Stimulated activated CD8-positive, alpha-beta memory T cell treated with anti-CD3 and anti-CD28 coated beads, Interleukin-12 subunit alpha, Interleukin-12 subunit beta, amount 100 ng/mL, for 24 hours (primary cell): ENCODE measurements around the gene ADIPOQ.
"Not testable (repeated sequence)": the region's sequence is repeated elsewhere in the genome, so short reads cannot be mapped to it uniquely, and the experiment has no call there.

Experiments used
- DNase-seq: peaks from one replicate; pipeline ENCODE4 v3.0.0-alpha.2; 2020; ENCODE audit errors: extremely low read depth

Gene ADIPOQ

DNA sequence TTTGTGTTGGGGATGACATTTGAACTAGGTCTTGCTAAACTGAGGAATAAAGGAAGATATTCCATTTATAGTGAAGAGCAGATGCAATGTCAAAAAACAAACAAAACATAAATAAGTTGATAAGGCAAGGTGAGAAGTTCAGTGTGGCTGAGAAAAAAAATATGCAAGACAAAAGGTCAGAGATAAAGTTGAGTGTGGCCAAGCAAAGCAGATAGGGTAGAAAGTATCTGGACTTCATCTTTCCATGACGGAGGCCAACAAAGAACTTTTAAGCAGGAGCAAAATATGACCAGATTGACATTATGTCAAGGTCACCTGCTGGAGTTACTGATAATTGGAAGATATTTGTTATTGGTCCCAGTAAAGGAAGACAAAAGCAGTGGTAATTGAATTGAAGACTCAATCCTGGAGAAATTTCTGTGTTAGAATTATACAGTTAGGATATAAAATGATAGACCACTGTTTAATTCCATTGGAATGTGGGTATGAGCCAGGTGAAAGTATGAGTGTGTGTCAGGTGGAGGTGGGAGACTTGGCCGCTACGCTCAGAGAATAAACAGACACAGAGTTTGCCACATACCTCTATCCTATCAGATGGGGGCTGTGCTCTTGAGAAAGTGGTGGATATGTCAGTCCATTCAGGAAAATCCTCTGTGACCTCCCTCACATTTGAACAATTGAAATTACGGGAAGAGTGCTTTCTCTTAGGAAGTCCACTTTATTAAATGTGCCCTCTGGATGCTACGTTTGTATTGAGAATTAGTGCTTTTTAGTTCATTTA lies 28.1 kb downstream of the ADIPOQ start:
- no peak for DNase-seq

DNA sequence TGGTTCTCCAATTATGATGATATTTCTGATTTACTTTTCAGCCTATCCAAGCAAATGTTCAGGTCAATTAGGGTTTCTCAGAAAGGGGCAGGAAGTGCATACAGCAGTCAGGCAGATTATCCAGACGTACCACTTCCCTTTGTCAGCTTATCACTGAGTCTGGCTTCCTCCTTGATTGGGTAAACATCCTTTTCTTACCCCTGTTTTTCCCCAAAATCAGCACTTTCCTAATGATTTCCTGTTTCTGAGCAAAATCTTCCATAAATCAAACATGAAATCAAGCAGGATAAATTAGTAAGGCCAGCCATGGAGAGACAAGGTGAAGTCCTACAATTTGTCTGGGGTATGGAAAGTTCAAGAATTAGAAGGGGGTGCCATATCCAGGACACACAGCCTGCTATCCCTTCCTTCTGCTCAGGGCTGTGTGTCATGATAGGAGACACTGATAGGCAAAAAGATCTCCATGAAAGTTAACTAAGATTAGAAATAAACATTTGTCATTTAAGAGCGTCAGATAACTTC lies 29.0 kb downstream of the ADIPOQ start:
- DNase-seq, result no peak

DNA sequence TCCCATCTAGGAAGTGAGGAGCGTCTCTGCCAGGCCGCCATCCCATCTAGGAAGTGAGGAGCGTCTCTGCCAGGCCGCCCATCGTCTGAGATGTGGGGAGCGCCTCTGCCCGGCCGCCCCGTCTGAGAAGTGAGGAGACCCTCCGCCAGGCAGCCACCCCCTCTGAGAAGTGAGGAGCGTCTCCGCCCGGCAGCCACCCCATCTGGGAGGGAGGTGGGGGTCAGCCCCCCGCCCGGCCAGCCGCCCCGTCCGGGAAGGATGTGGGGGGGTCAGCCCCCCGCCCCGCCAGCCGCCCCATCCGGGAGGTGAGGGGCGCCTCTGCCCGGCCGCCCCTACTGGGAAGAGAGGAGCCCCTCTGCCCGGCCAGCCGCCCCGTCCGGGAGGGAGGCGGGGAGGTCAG lies 31.3 kb downstream of the ADIPOQ start:
- not testable (repeated sequence) for DNase-seq

DNA sequence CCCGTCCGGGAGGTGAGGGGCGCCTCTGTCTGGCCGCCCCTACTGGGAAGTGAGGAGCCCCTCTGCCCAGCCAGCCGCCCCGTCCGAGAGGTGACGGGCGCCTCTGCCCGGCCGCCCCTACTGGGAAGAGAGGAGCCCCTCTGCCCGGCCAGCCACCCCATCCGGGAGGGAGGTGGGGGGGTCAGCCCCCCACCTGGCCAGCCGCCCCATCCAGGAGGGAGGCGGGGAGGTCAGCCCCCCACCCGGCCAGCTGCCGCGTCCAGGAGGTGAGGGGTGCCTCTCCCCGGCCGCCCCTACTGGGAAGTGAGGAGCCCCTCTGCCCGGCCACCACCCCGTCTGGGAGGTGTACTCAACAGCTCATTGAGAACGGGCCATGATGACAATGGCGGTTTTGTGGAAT lies 31.7 kb downstream of the ADIPOQ start:
- not testable (repeated sequence) for DNase-seq

DNA sequence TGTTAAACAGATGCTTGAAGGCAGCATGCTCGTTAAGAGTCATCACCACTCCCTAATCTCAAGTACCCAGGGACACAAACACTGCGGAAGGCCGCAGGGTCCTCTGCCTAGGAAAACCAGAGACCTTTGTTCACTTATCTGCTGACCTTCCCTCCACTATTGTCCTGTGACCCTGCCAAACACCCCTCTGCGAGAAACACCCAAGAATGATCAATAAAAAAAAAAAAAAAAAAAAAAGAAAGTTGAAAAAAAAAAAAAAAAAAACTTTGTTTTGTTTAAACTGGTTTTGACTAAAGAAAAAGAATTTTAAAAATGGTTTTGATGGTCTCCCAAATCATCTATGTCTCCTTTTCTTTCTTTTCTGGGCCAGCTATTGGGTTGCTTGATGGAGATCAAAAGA lies 32.3 kb downstream of the ADIPOQ start:
- not testable (repeated sequence) for DNase-seq

DNA sequence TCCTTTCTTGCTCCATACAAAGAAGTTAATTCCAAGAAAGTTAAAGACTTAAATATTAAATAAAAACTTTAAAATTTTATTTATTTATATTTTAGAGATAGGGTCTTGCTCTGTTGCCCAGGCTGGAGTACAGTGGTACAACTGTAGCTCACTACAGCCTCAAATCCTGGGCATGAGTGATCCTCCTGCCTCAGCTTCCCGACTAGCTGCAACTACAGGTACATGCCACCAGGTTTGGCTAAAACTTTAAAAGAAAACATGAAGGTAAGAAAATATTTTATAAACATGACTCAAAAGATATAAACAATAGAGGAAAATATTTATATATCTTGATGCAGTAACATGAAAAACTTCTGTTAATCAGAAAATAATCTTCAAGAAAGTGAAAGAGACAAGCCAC lies 33.2 kb downstream of the ADIPOQ start:
- DNase-seq, result no peak

DNA sequence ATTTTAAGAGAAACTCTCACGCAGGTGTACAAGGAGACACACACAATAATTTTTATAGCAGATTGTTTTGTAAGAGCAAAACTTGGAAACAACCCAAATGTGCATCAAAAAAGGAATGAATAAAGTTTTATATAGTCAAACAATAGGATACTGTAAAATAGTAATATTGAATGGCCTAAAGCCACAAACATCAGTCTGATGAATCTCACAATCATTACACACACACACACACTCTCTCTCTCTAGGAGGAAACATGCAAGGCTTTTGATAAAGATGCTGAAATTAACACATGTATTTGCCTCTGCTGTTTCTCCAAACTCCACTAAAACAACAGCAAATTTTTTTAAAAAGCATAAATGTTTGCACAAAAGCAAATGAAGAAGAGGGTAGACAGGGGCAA lies 37.3 kb downstream of the ADIPOQ start:
- DNase-seq, result no peak

DNA sequence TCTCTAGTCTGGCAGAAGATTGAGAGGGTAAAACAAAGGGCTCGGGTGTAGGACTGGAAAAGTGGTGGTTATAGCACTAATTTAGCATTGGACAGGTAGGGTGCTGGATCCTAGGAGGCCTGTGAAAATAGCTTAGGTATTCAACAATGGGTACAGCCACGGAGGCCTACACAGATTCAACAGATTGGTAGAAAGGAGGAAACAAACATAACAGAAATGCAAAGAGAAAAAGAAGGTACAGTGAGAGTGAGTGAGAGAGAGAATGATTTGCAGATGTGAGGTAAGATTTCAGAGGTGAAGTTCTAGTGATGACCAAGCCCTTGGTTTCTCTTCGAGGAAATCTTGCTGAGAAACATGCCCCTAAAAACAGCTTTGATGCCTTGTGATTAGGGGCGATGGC lies 37.9 kb downstream of the ADIPOQ start:
- DNase-seq, result no peak

DNA sequence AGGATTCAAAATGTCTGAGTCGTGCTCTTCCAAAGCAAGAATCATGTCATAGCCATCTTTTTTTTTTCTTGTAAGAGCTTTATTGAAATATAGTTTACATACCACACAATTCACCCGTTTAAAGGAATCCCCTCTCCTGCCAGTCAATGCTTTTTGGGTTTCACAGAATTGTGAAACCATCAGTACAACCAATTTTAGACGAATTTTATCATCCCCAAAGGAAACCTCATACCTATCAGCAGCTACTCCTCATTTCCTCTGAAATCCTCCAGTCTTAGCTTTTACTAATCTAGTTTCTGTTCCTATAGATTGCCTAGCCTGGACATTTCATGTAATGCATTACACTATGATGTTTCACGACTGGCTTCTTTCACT lies 39.6 kb downstream of the ADIPOQ start:
- no peak for DNase-seq

DNA sequence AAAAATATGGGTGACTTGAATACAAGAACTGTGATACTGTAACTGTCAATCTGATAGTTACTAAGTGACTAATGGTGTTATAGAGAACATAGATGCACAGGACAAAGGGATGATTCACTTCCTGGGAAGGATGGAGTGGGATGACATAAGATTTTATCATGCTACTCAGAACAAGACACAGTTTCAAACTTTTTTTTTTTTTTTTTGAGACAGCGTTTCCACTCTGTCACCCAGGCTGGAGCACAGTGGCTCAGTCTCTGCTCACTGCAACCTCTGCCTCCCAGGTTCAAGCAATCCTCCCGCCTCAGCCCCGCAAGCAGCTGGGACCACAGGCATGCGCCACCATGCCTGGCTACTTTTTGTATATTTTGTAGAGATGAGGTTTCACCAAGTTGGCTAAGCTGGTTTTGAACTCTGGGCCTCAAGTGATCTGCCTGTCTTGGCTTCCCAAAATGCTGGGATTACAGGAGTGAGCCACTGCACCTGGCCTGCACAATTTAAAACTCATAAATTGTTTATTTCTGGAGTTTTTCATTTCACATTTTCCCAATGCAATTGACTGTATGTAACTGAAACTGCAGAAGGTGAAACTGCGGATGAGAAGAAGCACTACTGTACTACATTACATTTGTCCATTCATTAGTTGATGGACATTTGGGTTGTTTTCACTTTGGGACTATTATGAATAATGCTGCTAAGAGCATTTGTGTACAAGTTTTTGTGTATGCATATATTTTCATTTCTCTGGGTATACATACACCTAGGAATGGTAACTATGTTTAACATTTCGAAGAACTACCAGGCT lies 40.6 kb downstream of the ADIPOQ start:
- DNase-seq, result no peak

DNA sequence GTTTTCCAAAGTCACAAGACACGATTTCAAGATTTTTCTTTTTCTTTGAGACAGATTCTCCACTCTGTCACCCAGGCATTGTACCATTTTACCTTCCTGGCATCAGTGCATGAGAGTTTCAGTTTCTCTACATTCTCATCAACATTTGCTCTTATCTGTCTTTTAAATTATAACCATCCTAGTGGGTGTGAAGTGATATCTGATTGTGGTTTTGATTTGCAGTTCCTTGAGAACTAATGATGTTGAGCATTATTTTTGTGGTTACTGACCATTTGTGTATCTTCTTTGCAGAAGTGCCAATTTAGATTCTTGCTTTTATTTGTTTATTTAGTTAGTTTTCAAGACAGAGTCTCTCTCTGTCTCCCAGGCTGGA lies 41.2 kb downstream of the ADIPOQ start:
- no peak for DNase-seq

DNA sequence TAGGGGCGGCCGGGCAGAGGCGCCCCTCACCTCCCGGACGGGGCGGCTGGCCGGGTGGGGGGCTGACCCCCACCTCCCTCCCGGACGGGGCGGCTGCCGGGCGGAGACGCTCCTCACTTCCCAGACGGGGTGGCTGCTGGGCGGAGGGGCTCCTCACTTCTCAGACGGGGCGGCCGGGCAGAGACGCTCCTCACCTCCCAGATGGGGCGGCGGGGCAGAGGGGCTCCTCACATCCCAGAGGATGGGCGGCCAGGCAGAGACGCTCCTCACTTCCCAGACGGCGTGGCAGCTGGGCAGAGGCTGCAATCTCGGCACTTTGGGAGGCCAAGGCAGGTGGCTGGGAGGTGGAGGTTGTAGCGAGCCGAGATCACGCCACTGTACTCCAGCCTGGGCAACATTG lies 42.4 kb downstream of the ADIPOQ start:
- not testable (repeated sequence) for DNase-seq

DNA sequence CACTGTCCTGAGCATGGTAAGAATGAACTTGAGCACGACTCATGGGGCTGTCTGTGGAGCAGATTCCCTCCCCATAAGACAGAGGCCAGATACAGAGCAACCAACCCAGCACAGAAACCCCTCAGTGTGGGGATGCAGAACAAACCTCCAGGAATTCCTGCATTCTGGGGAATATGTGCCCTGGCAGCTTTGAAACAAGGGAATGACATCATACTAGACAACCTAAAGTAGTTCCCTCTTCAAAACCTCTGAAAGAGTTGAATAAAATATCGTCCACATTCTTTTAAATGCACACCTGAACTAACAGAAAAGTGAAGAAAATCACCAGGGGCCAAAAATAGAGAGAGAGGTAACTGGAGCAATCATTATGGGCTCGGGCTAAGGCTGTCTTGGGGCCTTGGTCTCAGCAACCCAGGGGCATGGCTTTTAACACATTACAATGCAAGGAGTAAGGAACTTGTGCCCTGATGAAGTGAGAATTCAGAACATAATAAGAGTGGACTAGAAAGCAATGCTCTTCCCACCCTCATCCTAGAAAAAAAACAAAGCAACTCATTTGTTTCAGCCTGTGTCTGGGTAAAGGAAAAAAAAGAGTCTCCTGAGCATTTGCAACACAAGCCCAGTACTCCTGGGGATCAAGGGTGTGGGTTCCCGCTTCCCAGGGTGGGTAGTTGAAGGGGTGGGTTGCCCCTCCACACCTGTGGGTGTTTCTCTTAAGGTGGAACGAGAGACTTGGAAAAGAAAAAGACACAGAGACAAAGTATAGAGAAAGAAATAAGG lies 43.9 kb downstream of the ADIPOQ start:
- no peak for DNase-seq

DNA sequence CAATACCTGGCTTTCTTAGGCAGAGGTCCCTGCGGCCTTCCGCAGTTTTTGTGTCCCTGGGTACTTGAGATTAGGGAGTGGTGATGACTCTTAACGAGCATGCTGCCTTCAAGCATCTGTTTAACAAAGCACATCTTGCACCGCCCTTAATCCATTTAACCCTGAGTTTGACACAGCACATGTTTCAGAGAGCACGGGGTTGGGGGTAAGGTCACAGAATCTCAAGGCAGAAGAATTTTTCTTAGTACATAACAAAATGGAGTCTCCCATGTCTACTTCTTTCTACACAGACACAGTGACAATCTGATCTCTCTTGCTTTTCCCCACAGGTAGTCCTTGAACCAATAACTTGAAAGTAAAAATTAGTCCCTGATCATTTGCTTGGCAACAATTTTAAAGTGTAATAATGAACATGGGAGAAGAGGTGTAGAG lies 45.0 kb downstream of the ADIPOQ start:
- DNase-seq, result not testable (repeated sequence)

DNA sequence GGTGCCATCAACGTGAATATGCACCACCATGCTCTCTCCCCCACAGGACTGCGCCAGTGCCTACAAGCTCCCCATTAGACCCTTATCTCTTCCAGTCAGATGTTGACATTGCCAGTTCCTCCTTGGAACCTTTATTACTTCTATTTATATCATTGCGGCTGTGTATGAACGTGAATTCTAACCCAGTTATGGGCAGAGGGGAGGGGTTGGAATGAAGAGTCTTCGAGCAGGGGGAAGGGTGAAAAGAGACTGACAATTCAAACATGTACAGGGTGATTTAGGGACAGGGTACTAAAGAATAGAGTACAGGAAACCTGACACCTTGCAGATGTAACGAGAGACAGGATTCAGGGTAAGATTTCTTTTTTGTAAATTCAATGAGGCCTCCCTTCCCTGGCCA lies 46.1 kb downstream of the ADIPOQ start:
- DNase-seq, result no peak

DNA sequence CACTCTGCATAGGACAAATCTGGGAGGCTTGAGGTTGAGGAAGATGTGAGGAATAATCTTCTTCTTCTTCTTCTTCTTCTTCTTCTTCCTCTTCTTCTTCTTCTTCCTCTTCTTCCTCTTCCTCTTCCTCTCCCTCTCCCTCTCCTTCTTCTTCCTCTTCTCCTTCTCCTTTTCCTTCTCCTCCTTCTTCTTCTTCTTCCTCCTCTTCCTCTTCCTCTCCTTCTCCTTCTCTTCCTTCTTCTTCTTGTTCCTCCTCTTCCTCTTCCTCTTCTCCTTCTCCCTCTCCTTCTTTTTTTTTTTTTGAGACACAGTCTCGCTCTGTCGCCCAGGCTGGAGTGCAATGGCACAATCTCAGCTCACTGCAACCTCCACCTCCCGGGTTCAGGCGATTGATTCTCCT lies 47.2 kb downstream of the ADIPOQ start:
- DNase-seq, result not testable (repeated sequence)

DNA sequence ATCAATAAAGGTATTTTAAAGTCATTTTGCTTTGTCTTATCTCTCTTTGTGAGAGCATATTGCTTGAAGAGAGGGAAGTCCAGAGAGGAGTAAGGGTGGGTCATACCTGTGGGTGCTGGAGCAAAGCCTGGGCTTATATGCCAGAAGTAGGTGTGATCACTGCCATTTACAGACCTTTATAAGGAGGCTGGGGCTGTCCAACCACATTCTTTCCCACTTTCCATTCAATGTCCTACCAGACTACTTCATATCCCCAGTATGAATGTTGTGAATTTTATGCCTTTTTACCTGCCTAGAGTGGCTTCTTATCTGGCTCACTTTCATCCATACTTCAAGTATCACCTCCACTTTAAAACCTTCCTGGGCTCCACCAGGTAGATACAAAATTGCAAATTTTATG lies 48.4 kb downstream of the ADIPOQ start:
- no peak for DNase-seq

DNA sequence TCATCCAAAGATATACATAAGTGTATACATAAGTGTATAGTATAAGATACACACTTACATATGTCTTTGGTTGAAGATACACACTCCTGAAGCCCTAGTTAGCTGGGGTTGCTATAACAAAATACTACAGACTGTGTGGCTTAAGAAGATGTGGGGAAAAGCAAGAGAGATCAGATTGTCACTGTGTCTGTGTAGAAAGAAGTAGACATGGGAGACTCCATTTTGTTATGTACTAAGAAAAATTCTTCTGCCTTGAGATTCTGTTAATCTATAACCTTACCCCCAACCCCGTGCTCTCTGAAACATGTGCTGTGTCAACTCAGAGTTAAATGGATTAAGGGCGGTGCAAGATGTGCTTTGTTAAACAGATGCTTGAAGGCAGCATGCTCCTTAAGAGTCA lies 50.6 kb downstream of the ADIPOQ start:
- DNase-seq, result not testable (repeated sequence)

DNA sequence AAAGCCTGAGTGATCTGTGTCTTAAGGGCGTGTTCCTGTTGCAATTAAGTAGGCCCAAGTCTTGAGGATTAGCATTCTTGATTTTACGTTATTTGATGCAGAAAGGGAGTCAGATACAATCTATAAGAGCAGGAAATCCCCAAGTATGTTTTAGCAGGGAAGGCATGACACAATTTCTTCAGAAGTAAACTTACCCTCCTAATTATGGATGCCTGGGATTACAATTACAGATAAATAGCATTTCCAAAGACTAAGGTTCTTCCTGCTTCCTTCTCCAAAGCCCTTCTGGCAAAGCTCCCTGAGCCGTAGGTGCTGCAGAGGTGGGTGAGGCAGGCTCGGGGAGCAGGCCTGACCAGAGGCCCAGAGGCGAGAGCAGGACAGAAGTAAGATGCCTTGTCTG lies 52.9 kb downstream of the ADIPOQ start:
- no peak for DNase-seq

DNA sequence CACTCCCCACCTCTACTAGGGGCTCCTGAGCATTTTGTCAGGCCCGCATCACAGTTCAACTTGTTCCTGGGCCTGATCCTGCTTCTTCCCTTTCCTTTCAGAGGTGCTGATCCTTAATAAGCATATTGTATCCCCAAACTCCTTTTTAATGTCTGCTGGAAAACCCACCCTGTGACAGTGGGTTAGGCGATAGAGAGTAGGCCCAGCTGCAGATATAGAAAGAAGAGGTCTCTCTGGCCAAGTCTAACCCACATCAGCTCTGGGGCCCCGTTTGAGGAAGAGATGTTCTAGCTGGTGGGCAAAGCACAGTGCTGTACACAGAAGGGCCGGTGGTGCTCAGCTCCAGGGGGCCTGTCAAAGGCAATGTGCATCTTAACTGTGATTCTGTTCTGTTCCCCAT lies 53.5 kb downstream of the ADIPOQ start:
- no peak for DNase-seq

DNA sequence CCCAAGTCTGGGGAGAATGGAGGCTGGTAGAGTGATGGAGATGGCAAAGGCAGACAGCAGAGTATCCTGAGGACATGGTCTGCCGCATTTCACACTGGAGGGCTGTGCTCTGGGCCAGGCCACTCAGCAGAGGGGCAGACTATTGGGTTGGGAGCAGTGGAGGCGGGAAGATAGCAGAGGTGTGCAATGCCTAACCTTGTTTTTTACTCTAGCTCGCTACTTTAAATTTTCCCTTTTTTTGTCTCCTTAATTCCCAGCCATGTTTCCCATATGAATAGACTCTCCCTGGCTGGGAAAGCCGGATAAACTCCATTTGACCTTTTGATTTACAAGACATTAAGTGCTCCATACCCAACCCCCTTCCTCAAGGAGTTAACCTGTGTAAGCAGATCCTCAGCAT lies 54.4 kb downstream of the ADIPOQ start:
- DNase-seq, result no peak

DNA sequence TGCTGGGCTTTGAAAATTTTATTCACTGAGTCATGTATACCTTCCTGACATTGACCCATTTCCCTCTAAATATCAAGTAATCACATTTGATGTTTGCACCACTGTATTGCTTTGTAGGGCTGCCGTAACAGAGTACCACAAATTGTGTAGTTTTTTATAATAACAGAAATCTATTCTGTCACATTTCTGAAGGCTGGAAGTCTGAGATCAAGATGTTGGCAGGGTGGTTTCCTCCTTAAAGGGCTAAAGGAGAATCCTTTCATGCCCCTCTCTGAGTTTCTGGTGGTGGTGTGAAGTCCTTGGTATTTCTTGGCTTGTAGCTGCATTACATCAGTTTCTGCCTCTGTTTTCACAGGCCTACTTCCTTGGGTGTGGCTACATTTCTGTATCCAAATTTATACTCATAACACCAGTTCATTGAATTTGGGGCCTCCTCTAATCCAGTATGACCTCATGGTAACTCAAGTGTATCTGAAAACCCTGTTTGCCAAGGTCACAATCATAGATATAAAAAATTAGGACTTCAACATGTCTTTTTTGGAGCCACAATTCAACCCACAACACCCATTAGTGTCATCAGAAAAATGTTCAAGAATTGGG lies 58.7 kb downstream of the ADIPOQ start:
- no peak for DNase-seq
